22Rv1 (cell line): ENCODE data around the gene MLN.

Source experiments
- ZFX ChIP-seq: fragments of 450-650 bp; IDR thresholded peaks from 2 replicates; pipeline ENCODE4 v1.6.1; 2017; ENCODE audit warnings: antibody characterized with exemption, borderline replicate concordance
- TF ChIP-seq, protein P1 (sequence below): fragments of 450-650 bp; IDR thresholded peaks from 2 replicates; pipeline ENCODE4 v1.5.1; 2017; ENCODE audit warnings: mild to moderate bottlenecking

DNA sequence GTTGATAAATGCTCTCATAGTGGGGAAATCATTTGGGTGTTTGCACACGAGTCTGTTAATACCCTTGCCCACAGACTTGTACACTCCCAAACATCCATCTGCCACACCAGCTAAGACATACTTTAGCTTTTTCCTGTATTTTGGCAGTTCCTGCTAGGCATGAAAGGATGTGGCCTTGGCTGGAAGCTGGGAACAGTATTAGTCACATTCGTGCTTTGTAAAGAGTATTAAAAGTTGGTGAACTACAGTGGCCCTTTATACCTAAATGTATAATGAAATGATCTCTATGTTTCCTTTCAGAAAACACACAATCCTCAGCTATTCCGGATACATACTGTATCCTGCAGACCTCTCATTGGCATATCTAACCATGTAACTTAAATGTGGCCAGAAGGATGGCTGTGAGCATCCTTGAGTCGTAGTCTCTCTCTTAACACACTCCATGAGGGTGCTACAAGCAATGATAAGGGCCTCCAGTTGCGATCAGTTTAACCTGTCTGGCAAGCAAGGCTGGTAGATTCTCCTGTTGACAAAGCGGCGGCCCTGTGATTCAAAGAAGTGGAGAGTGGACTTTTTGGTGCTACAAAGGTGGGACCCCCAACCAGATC, 16.4 kb downstream of the MLN start:
- TF ChIP-seq, protein P1, sequence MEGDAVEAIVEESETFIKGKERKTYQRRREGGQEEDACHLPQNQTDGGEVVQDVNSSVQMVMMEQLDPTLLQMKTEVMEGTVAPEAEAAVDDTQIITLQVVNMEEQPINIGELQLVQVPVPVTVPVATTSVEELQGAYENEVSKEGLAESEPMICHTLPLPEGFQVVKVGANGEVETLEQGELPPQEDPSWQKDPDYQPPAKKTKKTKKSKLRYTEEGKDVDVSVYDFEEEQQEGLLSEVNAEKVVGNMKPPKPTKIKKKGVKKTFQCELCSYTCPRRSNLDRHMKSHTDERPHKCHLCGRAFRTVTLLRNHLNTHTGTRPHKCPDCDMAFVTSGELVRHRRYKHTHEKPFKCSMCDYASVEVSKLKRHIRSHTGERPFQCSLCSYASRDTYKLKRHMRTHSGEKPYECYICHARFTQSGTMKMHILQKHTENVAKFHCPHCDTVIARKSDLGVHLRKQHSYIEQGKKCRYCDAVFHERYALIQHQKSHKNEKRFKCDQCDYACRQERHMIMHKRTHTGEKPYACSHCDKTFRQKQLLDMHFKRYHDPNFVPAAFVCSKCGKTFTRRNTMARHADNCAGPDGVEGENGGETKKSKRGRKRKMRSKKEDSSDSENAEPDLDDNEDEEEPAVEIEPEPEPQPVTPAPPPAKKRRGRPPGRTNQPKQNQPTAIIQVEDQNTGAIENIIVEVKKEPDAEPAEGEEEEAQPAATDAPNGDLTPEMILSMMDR, result no peak
- no peak for TF ChIP-seq ZFX
